GDM1 (cell line): ENCODE data around the gene WWTR1.

ENCODE experiments used
- DNase-seq: peaks from one replicate; lab custom pipeline; 2025; lab: John Stamatoyannopoulos, UW

The WWTR1 gene

DNA sequence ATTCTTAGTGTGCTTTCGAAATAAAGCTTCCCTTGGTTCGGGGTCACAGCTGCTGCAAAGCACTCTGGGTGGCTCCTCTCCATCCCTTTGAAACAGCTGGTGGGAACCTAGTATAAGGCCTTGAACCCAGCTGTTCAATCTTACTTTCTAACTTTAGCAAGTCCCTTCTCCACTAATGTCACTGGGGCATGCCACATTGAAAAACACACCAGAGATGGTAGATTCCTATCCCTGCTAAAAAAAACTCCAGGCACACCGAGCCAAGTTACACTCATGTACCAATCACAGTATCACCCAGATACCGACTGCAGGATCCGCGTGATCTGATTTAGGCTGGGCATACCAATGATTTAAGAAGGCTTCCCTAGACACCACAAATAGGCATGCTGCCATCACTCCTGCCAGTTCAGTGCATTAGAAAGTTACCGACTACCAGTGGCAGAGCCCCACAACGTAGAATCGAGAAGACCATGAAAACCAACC is 65.0 kb downstream of the WWTR1 start:
- no peak for DNase-seq

DNA sequence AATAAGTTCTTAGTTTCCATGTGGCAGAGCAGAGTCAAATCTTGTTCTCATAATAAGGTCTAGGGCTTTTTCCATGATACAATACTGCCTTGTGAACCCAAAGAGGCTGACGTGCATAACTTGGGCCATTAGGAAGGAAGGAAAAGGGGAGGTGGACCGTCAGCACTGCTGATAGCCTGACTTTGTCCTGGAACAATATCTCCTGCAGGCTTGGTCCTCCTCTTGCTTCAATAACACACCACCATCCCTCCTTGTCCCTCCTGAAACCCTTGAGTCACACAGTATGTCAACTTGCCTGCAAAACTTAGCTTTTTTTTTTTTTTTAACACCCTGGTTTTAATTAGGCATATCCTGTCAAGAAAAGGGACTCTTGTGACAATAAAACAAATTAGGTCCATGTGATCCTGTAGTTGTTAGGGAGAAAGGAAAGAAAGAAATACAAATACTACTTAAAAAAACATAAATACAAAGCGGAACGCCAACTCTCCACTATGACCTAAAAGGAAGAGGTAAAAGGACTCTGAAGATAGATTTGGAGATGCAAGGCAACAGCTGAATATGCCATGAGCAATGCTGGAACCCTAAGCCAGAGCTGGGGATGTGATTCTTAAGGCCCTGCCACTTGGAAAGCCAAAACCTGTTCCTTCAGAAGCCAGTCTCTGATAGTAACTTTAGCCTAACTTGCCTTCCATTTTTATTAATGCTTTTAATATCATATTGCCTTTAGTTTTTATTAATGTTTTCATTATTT is 67.0 kb downstream of the WWTR1 start:
- DNase-seq: no peak

DNA sequence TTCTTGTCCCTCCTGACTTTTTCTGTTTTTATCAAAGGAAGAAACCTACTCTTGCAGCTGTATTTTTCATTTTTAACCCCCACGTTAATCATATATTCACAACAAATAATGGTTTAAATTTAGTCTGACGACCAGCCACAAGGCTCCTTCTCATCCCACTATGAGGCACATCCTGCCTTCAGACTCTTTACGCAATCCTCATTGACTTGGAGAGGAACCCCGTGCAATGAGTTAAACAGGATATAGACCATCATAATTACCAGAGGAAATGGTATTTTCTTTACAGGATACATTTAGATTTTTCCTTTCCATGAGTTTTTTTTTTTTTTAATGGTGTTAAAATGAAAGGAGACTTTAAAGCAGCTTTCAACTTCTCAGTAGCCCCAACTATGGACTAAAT is 68.5 kb downstream of the WWTR1 start:
- DNase-seq: no peak

DNA sequence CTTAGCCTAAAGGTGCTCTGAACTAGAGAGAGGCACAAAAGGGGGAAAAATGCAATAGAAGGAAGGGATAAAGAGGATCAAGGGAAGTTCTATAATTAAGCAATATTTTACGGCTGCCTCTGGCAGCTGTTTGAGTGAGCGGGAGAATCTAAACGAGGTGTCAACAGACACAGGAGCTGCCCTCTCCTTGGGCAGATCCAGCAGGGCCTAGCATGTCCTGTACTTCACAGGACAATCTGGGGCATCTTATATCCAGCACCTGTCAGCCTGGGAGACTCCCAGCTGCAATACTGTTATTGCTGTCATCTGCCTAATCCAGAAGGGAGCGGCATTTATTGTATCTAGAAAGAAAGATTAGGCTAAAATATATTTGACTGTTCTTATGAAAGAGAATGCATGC is 68.9 kb downstream of the WWTR1 start:
- DNase-seq: no peak

DNA sequence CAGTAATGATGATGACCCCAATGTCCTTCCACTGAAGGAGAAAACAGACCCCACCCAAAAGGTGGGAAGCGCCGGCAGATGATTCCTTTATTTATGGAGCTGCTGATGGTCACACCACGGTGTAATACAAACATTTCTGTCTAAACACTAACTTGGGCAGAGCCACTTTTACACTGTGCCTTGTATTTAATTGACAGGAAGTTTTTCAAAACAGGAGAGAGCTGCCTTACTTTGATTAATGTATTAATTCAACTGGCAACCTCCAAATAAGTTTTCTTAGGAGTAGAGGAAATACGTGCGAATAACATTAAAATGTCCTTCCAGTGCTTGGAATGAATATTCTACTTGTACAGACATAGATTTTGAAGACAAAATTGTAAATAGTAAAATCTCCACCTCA is 70.4 kb downstream of the WWTR1 start:
- no peak for DNase-seq

DNA sequence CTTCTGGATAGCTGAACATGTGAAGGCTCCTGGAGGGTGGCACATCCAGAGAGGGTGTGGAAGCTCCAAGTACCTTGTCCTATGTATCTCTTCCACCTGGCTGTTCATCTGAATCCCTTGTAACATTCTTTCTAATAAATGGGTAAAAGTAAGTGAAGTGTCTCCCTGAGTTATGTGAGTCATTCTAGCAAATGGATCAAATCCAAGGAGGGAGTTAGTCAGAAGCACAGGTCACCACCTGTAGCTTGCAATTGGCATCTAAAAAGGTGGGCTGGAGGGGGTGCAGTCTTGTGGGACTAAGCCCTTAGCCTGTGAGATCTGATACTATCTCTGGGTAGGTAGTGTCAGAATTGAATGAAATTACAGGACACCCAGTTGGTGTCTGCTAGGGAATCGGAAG is 71.0 kb downstream of the WWTR1 start:
- DNase-seq: no peak

DNA sequence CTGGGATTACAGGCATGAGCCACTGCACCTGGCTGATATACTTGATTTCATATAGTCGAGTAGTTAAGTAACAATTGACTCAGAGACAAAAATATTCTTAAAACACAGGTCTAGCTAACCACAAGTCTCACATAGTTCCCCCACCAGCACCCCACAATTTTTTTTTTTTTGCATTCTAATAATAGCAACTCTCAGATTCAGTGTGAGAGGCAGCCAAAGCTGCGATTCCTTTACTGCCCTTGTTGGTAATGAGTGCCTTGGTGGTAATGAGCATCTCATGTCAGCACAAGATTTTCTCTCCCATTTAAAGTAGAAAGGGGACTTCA is 72.5 kb downstream of the WWTR1 start:
- no peak for DNase-seq

DNA sequence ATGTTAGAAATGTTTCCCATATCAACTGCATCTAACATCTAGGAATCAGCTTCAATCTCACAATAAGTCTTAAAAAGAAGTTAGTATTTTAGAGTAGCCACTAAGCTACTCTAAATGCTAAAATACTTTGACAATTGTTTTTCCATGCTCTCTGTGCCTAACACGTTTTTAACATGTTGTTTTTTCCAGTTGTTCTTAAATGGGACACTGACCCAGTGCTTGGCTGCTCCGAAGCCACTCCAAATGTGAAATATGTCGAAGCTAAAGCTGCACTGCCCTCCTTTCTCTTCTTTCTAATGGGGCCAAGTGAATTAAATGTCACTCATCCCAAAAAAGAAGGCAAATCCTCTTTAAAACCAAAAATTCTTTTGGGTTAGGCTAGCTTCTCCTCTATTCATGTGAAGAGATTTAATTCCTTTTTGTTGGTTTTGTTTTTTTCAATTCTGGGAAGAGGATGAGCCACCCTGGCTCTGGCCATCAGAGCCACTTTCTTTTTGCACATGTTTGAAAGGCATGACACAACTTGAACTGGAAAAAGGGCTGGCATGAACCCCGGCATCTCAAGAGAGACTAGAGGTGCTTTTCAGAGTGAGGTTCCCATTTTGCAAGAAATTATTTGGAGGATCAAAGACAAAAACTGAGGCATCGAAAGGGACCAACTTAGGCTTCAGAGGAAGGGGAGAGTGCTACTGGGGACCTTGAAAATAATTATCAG is 73.7 kb downstream of the WWTR1 start:
- DNase-seq: no peak

DNA sequence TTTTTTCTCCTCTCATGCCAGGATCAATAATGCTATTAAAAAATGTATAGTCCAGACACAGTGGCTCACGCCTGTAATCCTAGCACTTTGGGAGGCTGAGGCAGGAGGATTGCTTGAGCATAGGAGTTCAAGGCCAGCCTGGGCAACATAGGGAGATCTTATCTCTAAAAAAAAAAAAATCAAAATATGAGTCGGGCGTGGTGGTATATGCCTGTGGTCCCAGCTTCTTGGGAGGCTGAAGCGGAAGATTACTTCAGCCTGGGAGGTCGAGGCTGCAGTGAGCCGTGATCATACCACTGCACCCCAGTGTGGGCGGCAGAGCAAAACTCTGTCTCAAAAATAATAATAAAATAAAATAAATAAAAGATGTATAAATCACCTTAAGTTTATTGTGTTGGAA is 75.4 kb downstream of the WWTR1 start:
- DNase-seq: no peak

DNA sequence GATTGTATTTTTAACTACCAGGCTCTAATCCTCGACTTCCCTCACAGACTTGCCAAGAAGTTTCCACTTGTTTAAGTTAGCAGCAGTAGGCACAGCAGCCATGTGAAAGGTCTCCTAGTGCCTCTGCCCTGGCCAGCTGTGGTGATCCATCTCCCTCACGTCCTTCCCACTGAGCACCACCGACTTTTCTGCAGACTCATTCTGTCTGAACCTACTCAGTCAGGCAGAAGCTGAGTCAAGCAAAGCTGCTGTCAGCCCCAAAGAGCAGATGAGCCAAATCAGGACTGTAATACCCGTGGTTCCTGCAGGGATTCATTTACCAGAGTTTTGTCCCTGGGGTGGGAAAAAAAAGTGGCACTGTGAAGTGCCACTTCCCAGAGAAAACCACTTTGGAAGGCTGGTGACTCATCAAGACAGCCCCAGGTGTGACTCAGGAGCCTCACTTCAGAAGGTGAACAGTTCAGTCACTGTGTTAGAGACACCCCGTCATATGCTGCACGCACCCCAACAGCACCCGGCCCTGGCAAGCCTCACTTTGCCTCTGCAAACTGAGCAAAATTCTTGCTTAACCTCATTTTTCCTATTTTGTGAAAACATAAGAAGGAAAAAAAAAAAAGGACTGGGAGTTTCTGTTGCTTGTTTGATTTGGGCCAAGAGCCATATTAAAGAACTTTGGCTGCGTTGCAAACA is 76.0 kb downstream of the WWTR1 start:
- no peak for DNase-seq

DNA sequence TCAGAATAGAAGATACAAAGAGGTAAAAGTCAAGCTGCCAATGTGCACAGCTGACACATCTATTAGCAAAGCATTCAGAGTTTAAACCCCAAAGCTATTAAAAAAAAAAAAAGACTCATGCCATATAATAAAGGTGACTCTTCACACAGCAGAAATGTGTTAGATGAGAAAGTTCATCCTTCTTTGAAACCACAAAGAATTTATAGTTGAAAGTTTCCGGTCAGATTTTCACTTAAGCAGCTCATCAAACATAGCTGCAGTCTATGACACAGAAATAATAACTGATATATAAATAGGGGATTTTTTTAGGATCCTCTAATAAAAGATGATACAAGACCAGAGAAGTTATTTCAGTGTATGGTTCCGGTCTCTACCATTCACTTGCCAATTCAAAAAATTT is 76.6 kb downstream of the WWTR1 start:
- no peak for DNase-seq

DNA sequence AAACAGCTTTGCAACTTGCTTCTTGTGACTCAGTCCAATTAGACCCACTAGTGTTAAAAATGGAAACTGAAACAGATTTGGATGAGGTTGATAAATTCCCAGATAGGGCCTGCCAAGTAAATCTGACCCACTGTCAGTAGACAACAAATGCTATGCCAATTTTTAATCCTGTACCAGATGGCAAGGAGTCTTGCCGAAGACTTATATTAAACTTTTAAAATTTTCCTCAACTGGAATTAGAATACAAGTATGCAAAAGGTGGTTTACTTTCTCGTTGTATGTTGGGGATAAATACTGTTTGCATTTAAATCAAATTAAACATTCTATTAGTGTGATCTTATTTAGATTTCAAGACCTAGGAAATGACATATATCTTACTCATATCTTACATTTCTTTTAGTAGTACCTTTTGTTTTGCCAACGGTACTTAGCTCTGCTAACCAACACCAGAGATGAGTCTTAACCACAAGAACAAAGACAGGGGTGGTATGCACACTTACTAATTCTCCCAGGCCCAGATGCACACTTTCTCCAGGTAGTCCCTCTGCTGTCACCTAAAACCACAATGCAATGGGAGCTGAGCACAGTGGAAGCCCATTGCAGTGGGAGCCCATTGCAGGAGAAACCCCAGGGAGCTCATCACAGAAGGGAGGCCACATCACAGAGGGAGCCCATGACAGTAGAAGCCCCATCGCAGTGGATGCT is 77.8 kb downstream of the WWTR1 start:
- no peak for DNase-seq

DNA sequence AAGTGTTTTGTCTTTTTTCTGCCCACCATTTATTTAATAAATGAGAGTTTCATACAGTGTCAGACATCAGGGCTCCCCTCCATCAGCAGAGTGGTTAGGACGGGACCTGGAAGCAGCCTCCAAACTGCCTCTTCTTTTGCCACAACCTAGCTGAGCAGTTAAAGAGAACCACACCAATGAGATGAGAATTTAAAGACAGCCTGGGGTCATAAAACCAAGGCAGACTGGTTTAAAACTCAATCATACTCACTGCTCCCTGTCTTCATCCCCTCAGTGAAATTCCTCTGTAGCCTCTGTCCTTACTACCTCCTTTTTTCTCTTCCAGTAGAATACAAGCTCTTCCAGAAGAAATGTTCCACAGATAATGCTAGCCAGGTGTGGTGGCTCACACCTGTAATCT is 78.7 kb downstream of the WWTR1 start:
- no peak for DNase-seq

DNA sequence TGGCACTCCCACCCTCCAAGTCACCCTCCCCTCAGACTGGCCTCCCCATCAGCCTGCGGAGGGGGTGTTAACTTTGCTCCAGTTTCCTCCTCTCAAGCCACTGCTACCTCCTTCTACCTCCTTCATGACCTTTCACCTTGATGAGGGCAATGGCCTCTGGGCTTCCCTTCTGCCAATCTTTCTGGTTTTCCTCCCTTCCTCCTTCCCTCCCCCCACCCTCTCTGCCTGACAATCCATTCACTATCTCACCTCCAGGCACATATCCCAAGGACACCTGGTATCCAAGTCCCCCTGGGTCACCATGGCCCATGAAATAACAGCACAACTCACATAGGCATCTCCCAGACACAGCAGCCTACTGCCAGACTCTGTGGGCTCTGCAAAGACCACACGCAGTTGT is 80.0 kb downstream of the WWTR1 start:
- DNase-seq: no peak

DNA sequence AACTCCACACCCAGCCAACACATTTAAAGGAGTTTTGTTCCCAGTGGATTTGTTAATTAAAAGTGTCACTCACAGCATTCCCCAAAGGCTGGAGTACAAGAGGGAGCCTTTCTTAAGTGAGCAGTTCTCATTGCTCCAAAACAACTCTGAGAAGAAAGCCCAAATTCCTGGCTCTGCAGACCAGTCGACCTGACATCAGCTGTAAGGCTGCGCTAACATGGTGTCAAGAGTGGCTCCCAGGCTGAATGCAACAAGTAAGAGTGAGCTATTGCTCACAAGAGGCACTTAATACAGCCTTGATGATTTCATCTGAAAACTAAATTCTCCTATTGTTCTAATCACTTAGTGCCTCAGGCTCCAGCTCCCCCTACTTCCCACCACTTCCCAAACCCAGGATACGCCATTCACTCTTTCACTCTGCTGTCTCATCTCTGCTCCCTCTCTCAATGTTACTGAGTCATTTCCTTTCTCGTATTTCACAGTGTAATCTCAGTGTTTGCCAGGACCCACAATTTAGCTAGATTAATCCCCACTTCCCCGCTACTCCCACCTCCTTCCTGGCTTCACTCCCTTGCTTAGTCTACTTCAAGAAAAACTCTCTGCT is 81.8 kb downstream of the WWTR1 start:
- peak; percentile 28 for DNase-seq

DNA sequence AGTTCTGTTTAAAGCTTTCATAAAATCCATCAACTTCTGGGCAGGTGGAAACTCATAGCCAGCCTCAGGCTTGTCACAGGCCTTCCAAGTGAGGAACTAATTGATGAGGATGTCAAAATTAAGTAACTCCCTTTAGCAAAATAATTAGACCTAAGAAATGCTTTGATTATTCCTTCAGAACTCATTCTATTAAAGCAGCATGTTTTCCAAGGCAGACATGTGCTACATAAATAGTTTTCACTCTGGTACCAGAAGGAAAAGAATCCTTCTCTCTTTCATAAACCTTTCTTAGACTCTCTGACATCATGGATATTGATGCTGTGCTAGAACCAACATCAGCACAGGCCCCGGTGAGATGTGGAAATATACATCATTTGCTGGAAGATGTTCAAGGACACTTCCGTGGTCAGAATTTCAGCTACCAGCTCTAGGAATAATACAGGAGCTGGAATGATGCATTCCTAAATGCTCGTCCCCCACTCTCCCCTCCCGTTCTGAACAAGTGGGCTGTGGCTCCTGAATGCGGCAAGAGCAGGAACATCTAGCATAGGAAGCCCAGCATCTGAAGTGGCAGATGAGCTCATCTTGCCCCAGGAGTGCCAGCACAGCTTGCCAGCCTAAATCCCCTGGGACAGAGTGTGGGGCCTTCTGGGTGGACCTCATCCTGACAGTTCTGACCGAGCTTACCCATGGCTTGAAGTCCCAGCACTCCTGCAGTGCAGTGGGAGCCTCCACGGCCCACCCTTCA is 82.4 kb downstream of the WWTR1 start:
- no peak for DNase-seq

DNA sequence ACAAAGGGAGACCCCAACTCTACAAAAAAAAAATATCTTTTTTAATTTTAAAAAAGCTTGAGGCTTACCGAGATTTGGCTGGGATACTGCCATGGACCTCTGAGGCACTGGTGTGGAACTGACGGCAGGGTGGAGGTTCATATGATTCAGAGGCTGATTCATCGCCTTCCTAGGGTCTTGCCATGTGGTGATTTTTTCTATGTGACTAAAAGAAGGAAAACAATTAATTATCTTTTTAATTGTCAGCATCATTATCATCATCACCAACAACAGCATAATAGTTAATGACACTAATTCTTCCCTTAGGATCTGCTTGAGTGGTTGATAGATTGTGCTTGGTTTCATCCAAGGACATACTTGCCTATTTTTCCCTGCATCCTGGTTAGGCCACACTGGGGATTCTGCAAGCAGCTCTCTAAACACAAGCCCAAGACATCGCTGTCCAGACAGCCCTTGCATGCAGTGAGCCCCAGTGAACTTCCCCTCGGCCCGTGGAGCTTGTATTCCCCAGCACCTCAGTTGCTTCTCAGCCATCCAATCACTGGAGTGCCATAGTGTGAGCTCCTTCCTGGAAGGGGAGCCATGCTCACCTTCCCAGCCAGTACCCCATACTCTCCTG is 84.9 kb downstream of the WWTR1 start:
- DNase-seq: no peak

DNA sequence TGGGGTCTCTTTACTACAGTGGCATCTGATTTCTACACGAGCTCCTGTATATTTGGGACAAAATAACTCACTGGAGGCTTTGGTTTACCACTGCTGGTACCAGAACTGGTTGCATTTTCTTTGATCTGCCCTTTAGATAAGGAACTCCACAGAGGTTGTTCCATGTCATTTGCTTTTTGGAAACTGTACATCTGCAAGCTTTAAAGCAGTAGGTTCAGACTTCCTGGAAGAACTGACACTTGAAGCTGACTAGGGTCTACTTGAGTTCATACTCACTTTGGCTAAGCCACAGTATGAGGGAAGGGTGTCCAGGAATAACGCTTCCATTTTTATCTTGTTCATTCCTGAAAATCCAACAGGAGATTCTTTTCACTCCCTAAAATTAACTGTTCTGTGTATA is 86.4 kb downstream of the WWTR1 start:
- no peak for DNase-seq

DNA sequence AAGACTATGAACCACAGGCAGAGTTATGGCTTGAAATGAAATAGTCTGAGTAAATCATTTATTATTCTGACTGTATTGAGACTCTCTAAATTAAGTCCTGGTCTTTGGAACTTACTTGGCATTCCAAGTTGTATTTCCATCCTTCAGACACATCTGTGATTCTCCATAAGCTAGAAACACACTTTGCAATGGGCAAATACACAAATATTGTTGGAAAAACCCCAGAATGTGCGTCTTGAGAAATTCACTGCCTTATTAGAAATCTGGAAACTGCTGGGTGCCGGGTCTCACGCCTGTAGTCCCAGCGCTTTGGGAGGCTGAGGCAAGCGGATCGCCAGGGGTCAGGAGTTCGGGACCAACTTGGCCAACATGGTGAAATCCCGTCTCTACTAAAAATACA is 87.8 kb downstream of the WWTR1 start:
- no peak for DNase-seq

DNA sequence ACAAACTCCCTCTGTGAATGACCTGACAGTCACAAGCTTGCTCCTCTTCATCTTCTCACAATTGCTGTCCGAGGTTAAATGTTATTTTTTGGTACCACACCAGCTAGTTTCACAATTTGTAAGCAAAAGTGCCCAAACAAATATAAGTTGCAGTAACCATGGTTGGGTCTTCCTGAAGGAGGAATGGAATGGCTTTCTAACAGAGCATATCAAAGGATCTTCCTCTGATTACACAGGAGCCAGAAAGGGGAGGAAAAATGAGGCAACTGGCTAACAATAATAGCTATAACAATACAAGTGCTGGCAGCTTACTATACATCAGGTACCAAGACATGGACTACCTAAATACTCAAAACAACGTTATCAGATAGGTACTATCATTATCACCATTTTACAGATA is 90.4 kb downstream of the WWTR1 start:
- no peak for DNase-seq
